Measurements from ENCODE around the gene POLE. TPM values are rescaled to one million over a fixed set of nuclear protein-coding genes. Genes with fewer than 3 reads are reported as not detected.

POLE gene
- total and polyA plus RNA-seq, 2 experiments from 2014 or later = 6.0 to 16.2 TPM

- no peaks in the 10 kb centered on the region for H3K36me3 ChIP-seq (ENCODE audit: low read depth)
- peaks cover 28% of the 10 kb centered on the region for H3K27me3 ChIP-seq (replicated peaks; ENCODE audit: insufficient read depth)
- in situ Hi-C loops (cut with MboI) = loop anchor here (25.0 kb wide), 1 partner anchor 459 kb away; no protein-coding TSS in a partner anchor
- H4K20me1 ChIP-seq (ENCODE audit: insufficient read depth) = no peaks in the 10 kb centered on the region
- H3K4me2 ChIP-seq (ENCODE audit: unreplicated experiment) = no peak overlapping the region
- no peak overlapping the region for H3K9ac ChIP-seq
- no peak overlapping the region for H2AFZ ChIP-seq
- no peaks in the 10 kb centered on the region for H3K79me2 ChIP-seq (ENCODE audit: insufficient read depth)
- H3K4me3 ChIP-seq = no peak overlapping the region
- H3K9me3 ChIP-seq (ENCODE audit: low read depth) = no peaks in the 10 kb centered on the region
- no peak for DNase-seq
- no peaks in the 10 kb centered on the region for H3K9me2 ChIP-seq (ENCODE audit: insufficient read depth)
- no peak overlapping the region for H3K27ac ChIP-seq
- no peak for TF ChIP-seq EZH2 (IDR thresholded peaks at IDR 0.05; ENCODE audit: insufficient read depth, poor library complexity, severe bottlenecking)
- no peak for TF ChIP-seq EZH2phosphoT487 (IDR thresholded peaks at IDR 0.05; ENCODE audit: insufficient read depth, low read depth)
- H3F3A ChIP-seq (ENCODE audit: insufficient read depth) = peaks cover 21% of the 10 kb centered on the region
- WGBS, 2 experiments (ENCODE audit: low coverage in 1 of 2, low lambda C conversion rate in 2 of 2, missing lambda C conversion rate in 2 of 2) = 75 to 76% methylated on average over 25 to 28 of the region's 28 CpGs
- peaks cover 9% of the 10 kb centered on the region; the same call in 1 of the 2 replicates for H3K4me1 ChIP-seq (ENCODE audit: insufficient read depth)
These were observed 66.1 kb downstream of the POLE start for GRCh38 chr12:132620899-132621656.

GRCh38 chr12:132620113-132620898, 66.8 kb downstream of the POLE start:
- Histone ChIP-seq H3K36me3 (ENCODE audit: low read depth) (no peaks in the 10 kb centered on the region), H3K4me2 (ENCODE audit: unreplicated experiment) (no peak overlapping the region), H3K9ac (no peak overlapping the region), H2AFZ (no peak overlapping the region), H3K79me2 (ENCODE audit: insufficient read depth) (no peaks in the 10 kb centered on the region), H3K9me3 (ENCODE audit: low read depth) (no peaks in the 10 kb centered on the region), H3K9me2 (ENCODE audit: insufficient read depth) (no peaks in the 10 kb centered on the region), H4K20me1 (ENCODE audit: insufficient read depth) (no peaks in the 10 kb centered on the region), H3K27ac (no peak overlapping the region), H3K27me3 (replicated peaks; ENCODE audit: insufficient read depth) (peaks cover 35% of the 10 kb centered on the region), H3K4me1 (ENCODE audit: insufficient read depth) (peaks cover 9% of the 10 kb centered on the region; the same call in 1 of the 2 replicates), H3F3A (ENCODE audit: insufficient read depth) (peaks cover 21% of the 10 kb centered on the region), H3K4me3 (no peak overlapping the region)
- no peak for DNase-seq
- 53 to 60% methylated on average over 20 to 29 of the region's 29 CpGs for WGBS, 2 experiments (ENCODE audit: low coverage in 1 of 2, low lambda C conversion rate in 2 of 2, missing lambda C conversion rate in 2 of 2)
- TF ChIP-seq EZH2phosphoT487 (IDR thresholded peaks at IDR 0.05; ENCODE audit: insufficient read depth, low read depth) (no peak), EZH2 (IDR thresholded peaks at IDR 0.05; ENCODE audit: insufficient read depth, poor library complexity, severe bottlenecking) (no peak)
- in situ Hi-C loops (cut with MboI) = loop anchor here (25.0 kb wide), 1 partner anchor 458 kb away; no protein-coding TSS in a partner anchor

GRCh38 chr12:132619386-132620112, 67.6 kb downstream of the POLE start:
- Histone ChIP-seq H3K9ac (no peak overlapping the region), H4K20me1 (ENCODE audit: insufficient read depth) (no peaks in the 10 kb centered on the region), H3K4me2 (ENCODE audit: unreplicated experiment) (no peak overlapping the region), H3K27ac (no peak overlapping the region), H3K79me2 (ENCODE audit: insufficient read depth) (no peaks in the 10 kb centered on the region), H3K9me2 (ENCODE audit: insufficient read depth) (no peaks in the 10 kb centered on the region), H3K27me3 (replicated peaks; ENCODE audit: insufficient read depth) (peaks cover 35% of the 10 kb centered on the region), H3F3A (ENCODE audit: insufficient read depth) (peaks cover 21% of the 10 kb centered on the region), H3K36me3 (ENCODE audit: low read depth) (no peaks in the 10 kb centered on the region), H3K4me3 (no peak overlapping the region), H3K9me3 (ENCODE audit: low read depth) (no peaks in the 10 kb centered on the region), H3K4me1 (ENCODE audit: insufficient read depth) (peaks cover 9% of the 10 kb centered on the region; the same call in 1 of the 2 replicates), H2AFZ (no peak overlapping the region)
- in situ Hi-C loops (cut with MboI) = loop anchor here (10.0 to 25.0 kb wide), 2 partner anchors 205 to 457 kb away; no protein-coding TSS in a partner anchor
- TF ChIP-seq EZH2 (IDR thresholded peaks at IDR 0.05; ENCODE audit: insufficient read depth, poor library complexity, severe bottlenecking) (peak; percentile 45), EZH2phosphoT487 (IDR thresholded peaks at IDR 0.05; ENCODE audit: insufficient read depth, low read depth) (no peak)
- no peak for DNase-seq
- 16% methylated on average over 26 to 27 of the region's 53 CpGs for WGBS, 2 experiments (ENCODE audit: low coverage in 1 of 2, low lambda C conversion rate in 2 of 2, missing lambda C conversion rate in 2 of 2)

- H3K9me3 ChIP-seq (ENCODE audit: low read depth) = no peaks in the 10 kb centered on the region
- WGBS, 2 experiments (ENCODE audit: low coverage in 1 of 2, low lambda C conversion rate in 2 of 2, missing lambda C conversion rate in 2 of 2) = 10% methylated on average over 21 of the region's 28 CpGs; no CpG with 5 or more reads in 1 of the 2 experiments
- H3K27ac ChIP-seq = no peak overlapping the region
- in situ Hi-C loops (cut with MboI) = loop anchor here (10.0 to 25.0 kb wide), 2 partner anchors 204 to 457 kb away; no protein-coding TSS in a partner anchor
- no peak overlapping the region for H2AFZ ChIP-seq
- TF ChIP-seq EZH2phosphoT487 (IDR thresholded peaks at IDR 0.05; ENCODE audit: insufficient read depth, low read depth) (no peak), EZH2 (IDR thresholded peaks at IDR 0.05; ENCODE audit: insufficient read depth, poor library complexity, severe bottlenecking) (no peak)
- H4K20me1 ChIP-seq (ENCODE audit: insufficient read depth) = no peaks in the 10 kb centered on the region
- H3K9me2 ChIP-seq (ENCODE audit: insufficient read depth) = no peaks in the 10 kb centered on the region
- no peak overlapping the region for H3K9ac ChIP-seq
- H3K4me3 ChIP-seq = no peak overlapping the region
- peaks cover 21% of the 10 kb centered on the region for H3F3A ChIP-seq (ENCODE audit: insufficient read depth)
- H3K36me3 ChIP-seq (ENCODE audit: low read depth) = no peaks in the 10 kb centered on the region
- no peak overlapping the region for H3K4me2 ChIP-seq (ENCODE audit: unreplicated experiment)
- no peaks in the 10 kb centered on the region for H3K79me2 ChIP-seq (ENCODE audit: insufficient read depth)
- peaks cover 35% of the 10 kb centered on the region for H3K27me3 ChIP-seq (replicated peaks; ENCODE audit: insufficient read depth)
- H3K4me1 ChIP-seq (ENCODE audit: insufficient read depth) = peaks cover 9% of the 10 kb centered on the region; the same call in 1 of the 2 replicates
- DNase-seq = no peak
These were observed 68.1 kb downstream of the POLE start for GRCh38 chr12:132619071-132619385.
